ENCODE data around the gene RSU1.

Gene RSU1

DNA sequence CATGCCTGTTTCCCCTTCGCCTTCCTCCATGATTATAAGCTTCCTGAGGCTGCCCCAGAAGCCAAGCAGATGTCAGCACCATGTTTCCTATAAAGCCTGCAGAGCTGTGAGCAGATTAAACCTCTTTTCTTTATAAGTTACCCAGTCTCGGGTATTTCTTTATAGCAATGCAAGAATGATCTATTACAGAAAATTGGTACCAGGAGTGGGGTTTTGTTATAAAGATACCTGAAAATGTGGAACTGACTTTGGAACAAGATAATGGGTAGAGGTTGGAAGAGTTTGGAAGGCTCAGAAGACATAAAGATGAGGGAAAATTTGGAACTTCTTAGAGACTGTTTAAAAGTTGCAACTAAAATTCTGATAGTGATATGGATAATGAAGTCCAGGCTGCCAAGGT, 4.8 kb upstream of the RSU1 start:
- DNase-seq = no peak

DNA sequence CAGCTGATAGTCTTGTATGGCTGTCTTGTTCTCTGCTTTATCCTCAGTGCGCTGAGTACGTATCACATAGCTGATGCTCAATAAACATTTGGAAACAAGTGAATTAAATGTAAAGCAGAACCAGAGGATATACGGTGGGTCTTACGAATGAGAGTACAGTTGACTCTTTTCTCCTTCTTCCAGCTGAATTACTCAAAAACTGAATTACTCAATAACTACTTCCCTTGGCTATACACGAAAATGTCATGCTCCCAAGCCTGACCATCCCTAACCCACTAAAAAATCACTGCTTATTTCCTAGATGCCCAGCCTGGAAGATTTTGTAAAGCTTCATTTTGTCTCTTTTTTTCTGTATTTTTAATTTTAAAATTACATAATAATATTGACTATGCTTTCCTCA, 3.2 kb upstream of the RSU1 start:
- DNase-seq = peak; percentile 17 to 73 (median 40)

- no peak for DNase-seq
Observed at GRCh38 chr10:16820018-16820417, 2.8 kb upstream of the RSU1 start.

- no peak for DNase-seq
Observed at GRCh38 chr10:16819436-16819835, 2.2 kb upstream of the RSU1 start.

GRCh38 chr10:16819026-16819425, 1.8 kb upstream of the RSU1 start:
- DNase-seq = no peak

DNA sequence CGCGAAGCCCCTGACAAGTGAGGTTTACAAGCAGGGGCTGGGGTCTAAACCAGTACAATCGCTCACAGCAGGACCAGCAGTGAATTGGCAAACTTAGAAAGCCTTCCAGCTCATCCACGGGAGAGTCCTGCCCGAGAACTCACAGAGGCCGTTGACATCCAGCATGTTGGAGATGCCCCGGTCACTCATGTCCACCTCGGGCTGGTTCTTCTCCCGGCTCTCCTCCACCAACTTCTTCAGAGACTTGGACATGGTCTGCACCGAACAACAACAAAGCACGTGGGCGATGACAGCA, 447 bp downstream of the RSU1 start:
- peak in 1 of 4 experiments; percentile 75 for DNase-seq

GRCh38 chr10:16816171-16816570, 1.1 kb downstream of the RSU1 start:
- peak in 3 of 4 experiments; percentile 14 to 37 (median 27) for DNase-seq

GRCh38 chr10:16814012-16814411, 3.2 kb downstream of the RSU1 start:
- no peak for DNase-seq

- peak in 1 of 4 experiments; percentile 13 for DNase-seq
Observed at GRCh38 chr10:16812676-16813075, 4.5 kb downstream of the RSU1 start.

- DNase-seq = no peak
Observed at GRCh38 chr10:16811765-16812164, 5.5 kb downstream of the RSU1 start.

DNA sequence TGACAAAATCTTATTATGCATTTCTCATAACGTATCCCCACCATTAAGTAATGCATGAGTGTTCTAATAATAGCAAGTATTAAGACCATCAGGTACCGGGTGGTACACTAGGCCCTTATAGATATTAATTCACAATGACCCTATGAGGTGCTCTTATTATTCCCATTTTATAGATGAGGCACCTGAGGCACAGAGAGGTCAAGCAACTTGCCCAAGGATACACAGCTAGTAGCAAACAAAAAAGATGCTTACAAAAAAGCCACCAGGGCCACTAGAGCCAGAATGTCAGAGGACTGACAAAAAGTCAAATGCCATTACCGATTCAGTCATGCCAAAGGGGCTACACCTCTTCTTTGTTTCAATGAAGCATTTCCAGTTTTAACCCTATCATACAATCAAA, 5.9 kb downstream of the RSU1 start:
- no peak for DNase-seq

DNA sequence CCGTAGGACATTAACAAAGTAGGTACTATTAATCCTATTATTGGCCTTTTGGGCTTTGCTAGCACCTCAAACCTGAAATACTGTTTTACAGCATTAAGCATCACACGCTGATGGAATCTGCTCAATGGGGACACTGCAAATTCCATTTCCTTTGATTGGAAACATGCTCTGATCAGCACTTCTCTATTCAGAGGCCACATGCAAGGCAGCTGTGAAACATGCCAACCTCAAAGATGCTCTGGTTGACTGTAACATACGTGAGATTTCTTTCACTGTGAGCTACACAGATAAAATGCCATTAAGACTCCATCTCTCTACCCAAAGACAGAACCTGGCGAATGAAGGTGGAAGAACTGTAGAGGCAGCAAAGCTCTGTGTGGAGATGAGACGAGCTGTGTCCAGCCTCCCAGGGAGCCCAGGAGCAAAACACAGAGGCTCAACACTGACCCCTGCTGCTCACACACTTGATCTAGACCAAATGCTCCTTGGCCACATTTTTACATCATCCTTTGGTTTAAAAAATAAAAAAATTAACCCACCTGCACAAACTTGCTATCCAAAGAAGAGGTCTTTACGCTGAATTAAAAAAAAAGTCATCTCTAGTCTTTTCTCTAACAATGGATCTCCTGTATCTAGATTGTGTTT, 8.0 kb downstream of the RSU1 start:
- DNase-seq = peak; percentile 48 to 67 (median 58)

DNA sequence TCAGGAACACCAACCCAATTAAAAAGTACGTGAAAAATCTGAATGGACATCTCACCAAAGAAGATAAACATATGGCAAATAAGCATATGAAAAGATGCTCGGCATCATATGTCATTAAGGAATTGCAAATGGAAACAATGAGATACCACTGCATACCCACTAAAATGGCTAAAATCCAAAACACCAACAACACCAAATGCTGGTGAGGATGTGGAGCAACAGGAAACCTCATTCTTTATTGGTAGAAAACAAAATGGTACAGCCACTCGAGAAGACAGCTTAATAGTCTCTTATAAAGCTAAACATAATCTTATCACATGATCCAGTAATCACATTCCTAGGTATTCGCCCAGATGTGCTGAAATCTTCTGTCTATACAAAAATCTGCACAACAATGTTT, 13.1 kb downstream of the RSU1 start:
- DNase-seq = no peak

GRCh38 chr10:16803464-16803863, 13.8 kb downstream of the RSU1 start:
- DNase-seq = no peak

GRCh38 chr10:16799621-16800020, 17.6 kb downstream of the RSU1 start:
- peak; percentile 4 to 36 (median 24) for DNase-seq

- DNase-seq = no peak
Observed at GRCh38 chr10:16798571-16798970, 18.7 kb downstream of the RSU1 start.

- DNase-seq = no peak
Observed at GRCh38 chr10:16795410-16796073, 21.7 kb downstream of the RSU1 start.

DNA sequence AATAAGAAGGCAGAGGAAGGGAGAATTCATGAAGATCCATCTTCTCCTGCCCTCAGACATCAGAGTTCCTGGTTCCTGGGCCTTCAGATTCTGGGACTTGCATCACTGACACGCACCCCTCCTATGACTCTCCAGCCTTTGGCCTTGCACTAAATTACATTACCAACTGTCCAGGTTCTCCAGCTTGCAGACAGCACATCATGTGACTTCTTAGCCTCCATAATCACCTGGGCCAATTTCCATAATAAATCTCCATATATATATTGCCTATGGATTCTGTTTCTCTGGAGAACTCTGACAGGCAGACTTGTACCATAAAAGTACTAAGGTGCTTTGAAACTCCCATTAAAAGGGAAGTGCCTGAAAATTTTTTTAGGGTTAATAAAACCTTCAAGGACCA, 23.2 kb downstream of the RSU1 start:
- DNase-seq = no peak

GRCh38 chr10:16792675-16793074, 24.5 kb downstream of the RSU1 start:
- DNase-seq = no peak

DNA sequence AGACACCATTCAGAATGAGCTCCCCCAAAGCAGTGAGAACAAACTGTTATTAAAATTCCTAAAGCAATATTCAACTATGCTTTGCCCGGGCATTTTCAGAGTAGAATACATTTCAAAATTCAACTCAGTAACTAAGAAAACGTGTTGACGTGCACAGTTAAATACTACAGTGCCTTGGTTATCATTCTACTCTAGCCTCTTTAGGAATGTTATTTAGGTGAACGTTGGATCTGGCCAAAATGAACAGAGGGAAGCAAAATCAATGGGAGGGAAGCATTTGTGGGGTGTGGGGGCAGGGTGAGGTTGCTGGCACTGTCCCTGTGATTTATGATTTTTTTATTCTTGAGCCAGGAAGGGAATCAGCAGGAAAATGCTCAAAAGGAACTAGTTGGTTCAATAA, 27.5 kb downstream of the RSU1 start:
- no peak for DNase-seq

GRCh38 chr10:16789261-16789660, 28.0 kb downstream of the RSU1 start:
- DNase-seq = no peak

GRCh38 chr10:16788778-16789177, 28.4 kb downstream of the RSU1 start:
- no peak for DNase-seq

- DNase-seq = no peak
Observed at GRCh38 chr10:16788125-16788524, 29.1 kb downstream of the RSU1 start.

DNA sequence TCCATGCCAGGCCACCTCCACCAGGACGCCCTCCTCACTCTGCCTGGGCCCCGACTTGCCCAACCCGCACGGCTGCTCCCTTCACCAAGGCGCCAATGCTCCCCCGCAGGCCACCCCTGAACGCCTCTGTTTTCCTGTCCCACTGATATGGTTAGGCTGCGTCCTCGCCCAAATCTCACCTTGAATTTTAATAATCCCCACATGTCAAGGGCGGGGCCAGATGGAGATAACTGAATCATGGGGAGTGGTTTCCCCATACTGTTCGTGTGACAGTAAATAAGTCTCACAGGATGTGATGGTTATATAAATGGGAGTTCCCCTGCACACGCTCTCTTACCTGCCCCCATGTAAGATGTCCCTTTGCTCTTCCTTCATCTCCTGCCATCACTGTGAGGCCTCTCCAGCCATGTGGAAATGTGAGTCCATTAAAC, 29.8 kb downstream of the RSU1 start:
- DNase-seq = no peak

DNA sequence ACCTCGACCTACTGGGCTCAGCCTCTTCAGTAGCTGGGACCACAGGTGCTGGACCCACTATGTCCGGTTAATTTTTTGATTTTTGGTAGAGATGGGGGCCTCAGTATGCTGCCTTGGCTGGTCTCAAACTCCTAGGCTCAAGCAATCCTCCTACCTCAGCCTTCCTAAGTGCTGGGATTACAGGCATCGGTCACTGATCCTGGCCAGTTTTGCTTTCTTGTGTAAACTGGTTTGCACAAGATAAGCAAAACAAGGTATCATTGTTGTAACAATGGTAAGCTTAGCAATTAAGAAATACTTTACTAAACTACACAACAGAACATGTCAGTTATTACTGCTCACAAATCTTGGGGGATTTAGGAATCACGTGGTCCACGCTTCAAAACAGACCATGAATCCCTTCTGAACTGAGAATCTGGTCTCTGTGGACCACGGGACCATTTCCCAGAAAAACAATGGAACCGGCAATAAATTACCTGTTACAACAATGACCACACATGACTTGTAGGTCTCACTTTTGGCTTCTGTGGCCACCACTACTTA, 36.8 kb downstream of the RSU1 start:
- no peak for DNase-seq
